C4-2B (cell line): Measurements from ENCODE around the gene NUBPL.

Source experiments
- CTCF ChIP-seq: fragments of 450-650 bp; conservative IDR thresholded peaks from 2 replicates; pipeline ENCODE4 v1.5.1; 2017; ENCODE audit warnings: mild to moderate bottlenecking
- ZFX ChIP-seq: fragments of 450-650 bp; IDR thresholded peaks from 2 replicates; pipeline ENCODE4 v1.6.1; 2017

GRCh38 chr14:31564194-31564593 lies 3.0 kb downstream of the NUBPL start:
- no peak for TF ChIP-seq CTCF
- no peak for TF ChIP-seq ZFX
